ENCODE data around the gene SORCS3.

DNA sequence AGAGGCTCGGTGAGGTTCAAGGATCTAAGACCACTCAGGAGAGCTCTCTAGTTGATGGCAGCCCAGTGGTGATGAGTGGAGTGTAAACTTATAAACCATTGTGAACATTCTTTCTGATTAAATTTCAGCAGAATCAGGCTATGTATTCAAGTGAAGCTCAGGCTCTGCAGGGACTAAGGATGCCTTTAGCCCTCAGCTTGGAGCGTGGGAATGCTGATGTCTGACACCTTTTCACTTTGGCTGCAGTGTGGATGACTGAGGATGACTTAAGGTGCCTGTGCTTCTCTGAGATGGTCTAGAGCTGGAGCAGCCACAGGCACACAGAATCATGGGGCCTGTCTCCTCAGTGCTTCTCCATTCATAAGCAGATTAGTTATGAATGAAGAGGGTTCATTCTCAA is 150.4 kb downstream of the SORCS3 start:
- TF ChIP-seq TBL1XR1 (IDR thresholded peaks at IDR 0.05; ENCODE audit: low read depth, low read length) = no peak
- TF ChIP-seq, protein P1, sequence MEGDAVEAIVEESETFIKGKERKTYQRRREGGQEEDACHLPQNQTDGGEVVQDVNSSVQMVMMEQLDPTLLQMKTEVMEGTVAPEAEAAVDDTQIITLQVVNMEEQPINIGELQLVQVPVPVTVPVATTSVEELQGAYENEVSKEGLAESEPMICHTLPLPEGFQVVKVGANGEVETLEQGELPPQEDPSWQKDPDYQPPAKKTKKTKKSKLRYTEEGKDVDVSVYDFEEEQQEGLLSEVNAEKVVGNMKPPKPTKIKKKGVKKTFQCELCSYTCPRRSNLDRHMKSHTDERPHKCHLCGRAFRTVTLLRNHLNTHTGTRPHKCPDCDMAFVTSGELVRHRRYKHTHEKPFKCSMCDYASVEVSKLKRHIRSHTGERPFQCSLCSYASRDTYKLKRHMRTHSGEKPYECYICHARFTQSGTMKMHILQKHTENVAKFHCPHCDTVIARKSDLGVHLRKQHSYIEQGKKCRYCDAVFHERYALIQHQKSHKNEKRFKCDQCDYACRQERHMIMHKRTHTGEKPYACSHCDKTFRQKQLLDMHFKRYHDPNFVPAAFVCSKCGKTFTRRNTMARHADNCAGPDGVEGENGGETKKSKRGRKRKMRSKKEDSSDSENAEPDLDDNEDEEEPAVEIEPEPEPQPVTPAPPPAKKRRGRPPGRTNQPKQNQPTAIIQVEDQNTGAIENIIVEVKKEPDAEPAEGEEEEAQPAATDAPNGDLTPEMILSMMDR (IDR thresholded peaks at IDR 0.05 in 2 of 3, conservative IDR thresholded peaks at IDR 0.05 in 1 of 3; ENCODE audit: control insufficient read depth in 2 of 3, extremely low read depth in 1 of 3, insufficient read depth in 1 of 3, low read depth in 3 of 3, low read length in 3 of 3) = no peak
- TF ChIP-seq, protein P2, sequence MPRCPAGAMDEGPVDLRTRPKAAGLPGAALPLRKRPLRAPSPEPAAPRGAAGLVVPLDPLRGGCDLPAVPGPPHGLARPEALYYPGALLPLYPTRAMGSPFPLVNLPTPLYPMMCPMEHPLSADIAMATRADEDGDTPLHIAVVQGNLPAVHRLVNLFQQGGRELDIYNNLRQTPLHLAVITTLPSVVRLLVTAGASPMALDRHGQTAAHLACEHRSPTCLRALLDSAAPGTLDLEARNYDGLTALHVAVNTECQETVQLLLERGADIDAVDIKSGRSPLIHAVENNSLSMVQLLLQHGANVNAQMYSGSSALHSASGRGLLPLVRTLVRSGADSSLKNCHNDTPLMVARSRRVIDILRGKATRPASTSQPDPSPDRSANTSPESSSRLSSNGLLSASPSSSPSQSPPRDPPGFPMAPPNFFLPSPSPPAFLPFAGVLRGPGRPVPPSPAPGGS (IDR thresholded peaks at IDR 0.05; ENCODE audit: borderline replicate concordance, insufficient read depth, low read depth, low read length, poor library complexity, severe bottlenecking) = no peak
- no peak for TF ChIP-seq CBX5 (IDR thresholded peaks at IDR 0.05; ENCODE audit: low read depth)
- TF ChIP-seq CHD2 (IDR thresholded peaks at IDR 0.05; ENCODE audit: borderline replicate concordance, low read depth, low read length) = no peak
- no peak for TF ChIP-seq MXI1 (IDR thresholded peaks at IDR 0.05; ENCODE audit: low read depth, low read length)
- TF ChIP-seq CEBPB (IDR thresholded peaks at IDR 0.05; ENCODE audit: borderline replicate concordance in 1 of 2, low read depth in 2 of 2, low read length in 2 of 2) = no peak
- TF ChIP-seq POLR2AphosphoS2 (IDR thresholded peaks at IDR 0.05; ENCODE audit: low read depth, low read length) = no peak
- no peak for TF ChIP-seq EP300 (IDR thresholded peaks at IDR 0.05; ENCODE audit: borderline replicate concordance in 1 of 2, control insufficient read depth in 1 of 2, low read depth in 2 of 2, low read length in 2 of 2)
- TF ChIP-seq, protein P3, sequence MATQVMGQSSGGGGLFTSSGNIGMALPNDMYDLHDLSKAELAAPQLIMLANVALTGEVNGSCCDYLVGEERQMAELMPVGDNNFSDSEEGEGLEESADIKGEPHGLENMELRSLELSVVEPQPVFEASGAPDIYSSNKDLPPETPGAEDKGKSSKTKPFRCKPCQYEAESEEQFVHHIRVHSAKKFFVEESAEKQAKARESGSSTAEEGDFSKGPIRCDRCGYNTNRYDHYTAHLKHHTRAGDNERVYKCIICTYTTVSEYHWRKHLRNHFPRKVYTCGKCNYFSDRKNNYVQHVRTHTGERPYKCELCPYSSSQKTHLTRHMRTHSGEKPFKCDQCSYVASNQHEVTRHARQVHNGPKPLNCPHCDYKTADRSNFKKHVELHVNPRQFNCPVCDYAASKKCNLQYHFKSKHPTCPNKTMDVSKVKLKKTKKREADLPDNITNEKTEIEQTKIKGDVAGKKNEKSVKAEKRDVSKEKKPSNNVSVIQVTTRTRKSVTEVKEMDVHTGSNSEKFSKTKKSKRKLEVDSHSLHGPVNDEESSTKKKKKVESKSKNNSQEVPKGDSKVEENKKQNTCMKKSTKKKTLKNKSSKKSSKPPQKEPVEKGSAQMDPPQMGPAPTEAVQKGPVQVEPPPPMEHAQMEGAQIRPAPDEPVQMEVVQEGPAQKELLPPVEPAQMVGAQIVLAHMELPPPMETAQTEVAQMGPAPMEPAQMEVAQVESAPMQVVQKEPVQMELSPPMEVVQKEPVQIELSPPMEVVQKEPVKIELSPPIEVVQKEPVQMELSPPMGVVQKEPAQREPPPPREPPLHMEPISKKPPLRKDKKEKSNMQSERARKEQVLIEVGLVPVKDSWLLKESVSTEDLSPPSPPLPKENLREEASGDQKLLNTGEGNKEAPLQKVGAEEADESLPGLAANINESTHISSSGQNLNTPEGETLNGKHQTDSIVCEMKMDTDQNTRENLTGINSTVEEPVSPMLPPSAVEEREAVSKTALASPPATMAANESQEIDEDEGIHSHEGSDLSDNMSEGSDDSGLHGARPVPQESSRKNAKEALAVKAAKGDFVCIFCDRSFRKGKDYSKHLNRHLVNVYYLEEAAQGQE (IDR thresholded peaks at IDR 0.05; ENCODE audit: low read depth, low read length) = no peak
- TF ChIP-seq POLR2A (IDR thresholded peaks at IDR 0.05; ENCODE audit: low read depth, low read length) = no peak
- TF ChIP-seq HDAC2 (IDR thresholded peaks at IDR 0.05) = no peak
- no peak for TF ChIP-seq PAX8 (IDR thresholded peaks at IDR 0.05)
- TF ChIP-seq, protein P4, sequence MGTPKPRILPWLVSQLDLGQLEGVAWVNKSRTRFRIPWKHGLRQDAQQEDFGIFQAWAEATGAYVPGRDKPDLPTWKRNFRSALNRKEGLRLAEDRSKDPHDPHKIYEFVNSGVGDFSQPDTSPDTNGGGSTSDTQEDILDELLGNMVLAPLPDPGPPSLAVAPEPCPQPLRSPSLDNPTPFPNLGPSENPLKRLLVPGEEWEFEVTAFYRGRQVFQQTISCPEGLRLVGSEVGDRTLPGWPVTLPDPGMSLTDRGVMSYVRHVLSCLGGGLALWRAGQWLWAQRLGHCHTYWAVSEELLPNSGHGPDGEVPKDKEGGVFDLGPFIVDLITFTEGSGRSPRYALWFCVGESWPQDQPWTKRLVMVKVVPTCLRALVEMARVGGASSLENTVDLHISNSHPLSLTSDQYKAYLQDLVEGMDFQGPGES (IDR thresholded peaks at IDR 0.05) = no peak

Measured in GM12878 (cell line).